ENCODE data around the gene TTC29. TPM values are rescaled to one million over a fixed set of nuclear protein-coding genes. Genes with fewer than 3 reads are reported as not detected.
"Not testable (repeated sequence)": the region's sequence is repeated elsewhere in the genome, so short reads cannot be mapped to it uniquely, and the experiment has no call there.

Gene TTC29
- polyA plus RNA-seq, 2 donors, result not detected

- 46 to 73% methylated on average over 6 of the region's 6 CpGs for WGBS, 2 donors
- H3K36me3 ChIP-seq (ENCODE audit: control insufficient read depth in 2 of 2, insufficient read depth in 2 of 2, low read length in 1 of 2); H3K4me3 ChIP-seq (ENCODE audit: low read depth in 1 of 2, low read length in 2 of 2); H3K4me1 ChIP-seq (ENCODE audit: control insufficient read depth in 2 of 2, insufficient read depth in 2 of 2, low read length in 1 of 2); H3K27me3 ChIP-seq (ENCODE audit: control insufficient read depth in 1 of 2, insufficient read depth in 2 of 2, low read length in 2 of 2); H3K27ac ChIP-seq (ENCODE audit: low read depth in 2 of 2, low read length in 1 of 2); H3K9me3 ChIP-seq (ENCODE audit: control insufficient read depth in 2 of 2, insufficient read depth in 1 of 2, low read depth in 1 of 2, low read length in 1 of 2): not testable (repeated sequence)
Observed at GRCh38 chr4:146663968-146664311, 281.7 kb downstream of the TTC29 start.

- H3K27ac ChIP-seq (ENCODE audit: low read depth in 2 of 2, low read length in 1 of 2), result no peak overlapping the region
- no peaks in the 10 kb centered on the region for H3K36me3 ChIP-seq (ENCODE audit: control insufficient read depth in 2 of 2, insufficient read depth in 2 of 2, low read length in 1 of 2)
- no peak overlapping the region for H3K4me3 ChIP-seq (ENCODE audit: low read depth in 1 of 2, low read length in 2 of 2)
- WGBS, 2 donors, result 45 to 51% methylated on average over 4 of the region's 4 CpGs
- no peaks in the 10 kb centered on the region for H3K4me1 ChIP-seq (ENCODE audit: control insufficient read depth in 2 of 2, insufficient read depth in 2 of 2, low read length in 1 of 2)
- H3K27me3 ChIP-seq (ENCODE audit: control insufficient read depth in 1 of 2, insufficient read depth in 2 of 2, low read length in 2 of 2), result no peaks in the 10 kb centered on the region
- no peaks in the 10 kb centered on the region for H3K9me3 ChIP-seq (ENCODE audit: control insufficient read depth in 2 of 2, insufficient read depth in 1 of 2, low read depth in 1 of 2, low read length in 1 of 2)
Observed at GRCh38 chr4:146661367-146661766, 284.3 kb downstream of the TTC29 start.

Data from esophagus (tissue), 2 donors.